Hematopoietic multipotent progenitor cell treated with erythropoietin and hydrocortisone succinate and interleukin-3 and kit ligand, for 15 days (in vitro differentiated cells): ENCODE measurements around the gene TBC1D2B.

Experiments used
- DNase-seq: peaks from one replicate; pipeline ENCODE4 v3.0.0-alpha.2; 2015; ENCODE audit warnings: low spot score

TBC1D2B gene

DNA sequence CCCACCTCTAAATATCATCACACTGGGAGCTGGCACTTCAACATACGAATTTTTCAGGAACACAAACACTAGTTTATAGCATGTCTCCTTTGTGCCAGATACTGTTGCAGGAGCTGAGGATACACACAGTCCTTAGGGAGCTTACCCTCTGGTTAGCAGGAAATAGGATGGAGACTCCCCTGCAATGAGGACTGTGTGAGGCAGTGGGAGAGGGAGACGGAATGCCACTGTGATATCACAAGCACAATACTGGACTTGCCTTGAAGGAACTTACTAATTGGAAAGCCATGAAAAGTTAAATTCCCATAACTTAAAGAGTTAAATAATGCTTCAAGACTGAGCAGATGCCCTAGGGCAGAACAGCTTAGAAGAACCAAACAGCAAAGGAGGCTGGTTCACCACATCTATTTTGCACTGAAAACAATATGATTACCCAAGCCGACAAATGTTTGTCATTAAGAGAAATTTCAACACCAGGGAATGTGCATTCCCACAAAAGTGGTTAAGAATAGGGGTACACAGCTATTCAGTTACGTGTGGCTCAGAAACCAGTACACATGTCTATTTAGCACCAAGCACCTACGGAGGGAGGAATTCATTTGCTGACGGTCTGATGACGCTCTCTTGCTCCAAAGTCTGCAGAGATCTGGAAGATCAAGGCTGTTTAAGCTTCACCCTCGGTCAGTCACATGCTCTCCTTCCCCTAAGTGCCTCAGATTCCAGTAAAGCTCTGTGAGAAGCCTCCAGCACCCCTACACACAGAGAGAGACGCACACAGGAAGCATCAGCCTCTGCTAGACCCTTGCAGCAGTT, 5.2 kb downstream of the TBC1D2B start:
- DNase-seq, result no peak

GRCh38 chr15:78071383-78071782, 6.1 kb downstream of the TBC1D2B start:
- no peak for DNase-seq

DNA sequence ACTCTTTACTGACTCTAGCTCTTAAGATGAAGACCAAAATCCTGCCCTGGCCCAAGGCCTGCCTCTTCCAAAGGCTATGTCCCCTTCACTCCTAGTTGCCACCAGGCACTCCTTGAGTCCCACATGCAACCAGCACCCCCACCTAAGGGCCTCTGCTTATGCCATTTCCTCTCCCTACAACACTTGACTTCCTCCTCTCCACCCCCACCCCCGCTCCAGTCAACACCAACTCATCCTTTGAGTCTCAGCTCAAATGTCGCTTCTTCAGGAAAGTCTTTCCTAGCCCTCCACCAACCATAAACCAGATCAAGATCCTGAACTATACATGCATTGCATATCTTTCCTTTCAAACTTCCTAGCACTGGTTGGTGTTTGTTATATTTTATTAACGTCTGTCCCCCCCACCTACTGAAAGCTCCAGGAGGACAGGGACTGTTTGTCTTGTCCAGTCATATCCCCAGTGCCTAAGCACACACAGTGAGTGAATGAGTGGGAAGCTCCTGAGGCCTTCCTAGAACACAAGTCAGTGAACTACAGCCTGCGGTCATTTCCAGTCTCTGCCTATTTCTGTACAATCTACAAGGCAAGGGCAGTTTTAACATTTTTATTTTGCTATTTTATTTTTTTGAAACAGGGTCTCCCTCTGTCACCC, 7.3 kb downstream of the TBC1D2B start:
- no peak for DNase-seq

DNA sequence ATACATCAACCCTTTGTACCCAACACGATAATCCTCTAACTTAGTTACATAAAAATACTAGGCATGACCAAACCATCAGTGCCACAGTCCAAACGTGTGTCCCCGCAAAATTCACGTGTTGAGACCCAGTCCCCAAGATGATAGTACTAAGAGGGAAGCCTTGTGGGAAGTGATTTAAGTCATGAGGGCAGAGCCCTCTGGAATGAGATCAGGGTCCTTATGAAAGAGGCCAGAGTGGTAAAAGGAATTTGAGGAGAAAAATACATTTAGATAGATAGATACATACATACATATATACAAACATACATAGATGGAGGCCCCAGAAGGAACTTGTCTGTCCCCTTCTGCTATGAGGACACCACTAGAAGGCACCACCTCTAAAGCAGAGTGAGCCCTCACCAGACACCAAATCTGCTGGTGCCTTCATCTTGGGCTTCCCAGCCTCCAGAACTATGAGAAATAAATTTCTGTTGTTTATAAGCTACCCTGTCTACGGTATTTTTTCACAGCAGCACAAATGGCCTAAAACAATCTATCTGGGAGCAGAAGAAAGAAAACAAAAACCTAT, 8.0 kb downstream of the TBC1D2B start:
- DNase-seq, result no peak

- no peak for DNase-seq
Observed at GRCh38 chr15:78069052-78069414, 8.5 kb downstream of the TBC1D2B start.

- DNase-seq, result no peak
Observed at GRCh38 chr15:78067328-78068228, 9.9 kb downstream of the TBC1D2B start.

DNA sequence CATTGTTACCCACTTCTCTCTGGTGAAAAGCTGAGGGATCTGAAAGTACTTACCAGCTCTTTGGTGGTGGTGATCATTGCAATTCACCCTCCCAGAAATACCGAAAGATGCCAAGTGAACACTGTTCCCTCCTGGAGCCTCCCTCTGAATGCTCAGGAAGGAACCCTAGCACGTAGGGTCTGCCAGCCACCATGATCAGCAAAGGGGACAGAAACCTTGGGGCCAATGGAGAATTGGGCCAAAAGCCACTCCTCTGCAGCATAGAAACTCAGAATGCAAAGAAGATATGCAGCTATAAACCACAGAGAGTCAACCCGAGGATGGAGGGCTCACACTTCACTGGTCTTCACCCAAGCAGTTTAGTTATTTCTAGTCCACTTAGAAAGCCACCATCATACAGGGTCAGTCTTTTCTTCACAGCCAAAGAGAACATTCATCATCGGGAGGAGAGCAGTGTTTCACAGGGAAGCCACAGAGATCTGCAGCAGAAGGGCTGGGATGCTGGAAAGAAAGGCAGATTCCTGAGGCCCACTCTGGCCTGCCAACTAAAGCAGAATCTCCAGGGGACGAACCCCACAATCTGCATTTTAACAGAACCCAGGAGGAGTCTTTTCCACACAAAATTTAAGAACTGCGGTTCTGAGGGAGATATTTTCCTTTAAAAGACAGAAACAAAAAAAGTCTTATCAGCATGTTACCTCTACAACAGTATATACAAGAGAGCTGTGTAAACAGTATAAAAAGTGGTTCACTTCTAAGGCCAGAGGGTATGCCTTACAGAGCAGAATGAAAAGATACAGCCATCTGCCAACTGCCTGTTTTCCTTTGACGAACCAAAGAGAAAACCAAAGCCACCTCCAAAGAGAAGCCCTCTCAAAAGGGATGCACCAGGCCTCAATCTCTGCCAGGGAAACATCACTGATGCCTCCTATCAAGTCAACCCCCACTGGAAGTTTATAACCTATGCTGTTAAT, 11.3 kb downstream of the TBC1D2B start:
- DNase-seq, result no peak

GRCh38 chr15:78065284-78065872, 12.1 kb downstream of the TBC1D2B start:
- no peak for DNase-seq

- no peak for DNase-seq
Observed at GRCh38 chr15:78064544-78064943, 13.0 kb downstream of the TBC1D2B start.

DNA sequence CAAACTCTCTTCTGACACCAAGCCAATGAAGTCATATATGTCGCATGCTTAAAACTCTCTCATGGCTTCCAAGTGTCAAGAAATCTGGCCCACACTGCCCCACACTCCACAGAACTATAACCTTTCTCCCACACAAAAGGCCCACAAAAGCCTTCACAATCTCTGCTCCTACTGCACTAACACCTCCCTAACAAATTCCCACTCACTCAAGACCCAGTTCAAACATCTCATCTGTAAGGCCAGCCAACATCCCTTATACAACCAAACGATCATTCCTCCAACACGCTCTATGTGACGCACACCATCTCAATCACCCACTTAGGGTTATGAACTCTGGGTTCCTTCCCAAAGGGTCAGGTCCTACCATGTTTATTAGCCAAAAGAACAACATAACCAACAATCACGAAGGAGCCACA, 13.5 kb downstream of the TBC1D2B start:
- no peak for DNase-seq

DNA sequence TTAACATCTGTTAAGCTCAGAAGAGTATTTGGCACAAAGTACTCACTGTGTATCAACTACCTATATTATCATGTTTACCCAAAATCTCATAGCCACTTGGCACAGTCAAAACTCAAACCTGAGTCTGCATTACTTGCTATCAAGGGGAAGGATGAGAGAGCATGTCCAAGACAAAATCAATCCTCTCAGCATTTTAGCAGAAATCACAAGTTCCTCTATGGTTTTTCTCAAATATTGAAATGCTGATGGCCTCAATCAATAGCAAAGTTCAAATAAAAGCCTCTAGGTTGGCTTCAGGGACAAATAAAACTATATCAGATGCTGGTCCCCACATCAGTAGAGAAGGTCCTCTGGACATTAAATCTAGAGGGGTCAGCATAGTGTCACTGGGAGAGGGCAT, 14.3 kb downstream of the TBC1D2B start:
- no peak for DNase-seq

DNA sequence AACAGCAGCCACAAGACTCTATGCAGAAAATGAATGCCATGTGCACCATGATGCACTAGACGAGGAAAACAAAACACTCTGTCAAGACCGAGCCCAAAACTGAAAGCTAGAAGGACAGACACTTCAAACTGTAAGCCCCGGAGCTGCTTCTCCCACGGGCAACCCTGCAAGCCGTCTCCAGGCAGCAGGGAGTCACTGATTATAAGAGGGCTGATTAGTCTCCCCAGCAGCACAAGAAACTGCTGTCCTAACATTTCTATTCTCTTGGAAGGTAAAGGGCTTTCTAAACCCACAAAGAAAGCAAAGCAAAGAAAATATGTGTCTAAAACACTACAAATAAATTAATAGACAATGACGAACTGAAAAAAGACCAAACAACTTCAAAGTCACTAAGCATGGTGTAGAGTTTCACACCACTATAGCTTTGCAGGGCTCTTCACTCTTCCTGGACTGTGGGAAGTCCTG, 15.5 kb downstream of the TBC1D2B start:
- peak; percentile 25 for DNase-seq

DNA sequence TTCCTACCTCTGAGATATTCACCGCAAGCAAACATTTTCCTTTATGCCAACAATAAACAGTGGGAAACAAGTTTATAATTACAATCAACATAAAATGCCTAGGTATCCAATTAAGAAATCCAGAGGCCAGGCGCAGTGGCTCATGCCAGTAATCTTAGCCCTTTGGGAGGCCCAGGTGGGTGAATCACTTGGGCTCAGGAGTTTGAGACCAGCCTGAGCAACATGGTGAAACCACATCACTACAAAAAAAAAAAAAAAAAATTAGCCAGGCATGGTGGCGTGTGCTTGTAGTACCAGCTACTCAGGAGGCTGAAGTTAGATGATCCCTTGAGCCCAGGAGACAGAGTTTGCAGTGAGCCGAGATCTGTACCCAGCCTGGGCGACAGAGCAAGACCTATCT, 17.3 kb downstream of the TBC1D2B start:
- no peak for DNase-seq

DNA sequence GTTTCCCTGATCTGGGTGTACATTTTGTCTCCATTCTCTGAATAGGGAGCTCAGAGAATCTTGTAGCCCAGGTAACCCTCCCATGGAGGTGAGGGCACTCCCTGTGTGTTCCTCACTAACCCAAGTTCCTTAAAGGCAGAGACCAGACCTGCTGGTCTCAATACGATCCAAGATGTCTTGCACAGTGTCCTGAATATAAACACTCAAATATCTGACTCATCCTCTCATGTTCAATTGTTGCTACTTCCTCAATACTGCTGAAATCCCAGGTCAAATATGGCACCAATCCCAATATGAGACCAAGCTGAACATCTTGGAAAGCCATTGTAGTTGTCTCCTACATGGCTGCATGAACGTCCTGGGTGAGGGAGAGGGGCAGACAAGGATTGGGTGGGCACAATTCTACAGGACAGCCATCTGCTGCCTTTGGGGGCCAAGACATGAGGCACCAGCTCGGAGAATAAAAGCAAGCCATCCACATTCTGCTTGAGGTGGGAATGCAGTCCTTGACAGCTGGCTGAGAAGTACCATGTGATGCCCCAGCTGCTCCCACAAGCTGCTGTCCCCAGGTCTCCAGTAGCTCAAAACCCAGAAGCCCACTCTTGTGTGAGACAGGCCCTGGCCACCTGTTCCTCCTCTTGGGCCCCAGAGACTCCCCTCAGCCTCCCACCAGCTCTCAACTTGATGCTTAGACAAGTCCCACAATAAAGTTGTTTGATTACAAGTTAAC, 18.2 kb downstream of the TBC1D2B start:
- DNase-seq, result no peak

GRCh38 chr15:78058401-78058935, 19.0 kb downstream of the TBC1D2B start:
- DNase-seq, result no peak

- DNase-seq, result no peak
Observed at GRCh38 chr15:78057803-78058202, 19.7 kb downstream of the TBC1D2B start.

GRCh38 chr15:78056714-78057269, 20.7 kb downstream of the TBC1D2B start:
- no peak for DNase-seq

DNA sequence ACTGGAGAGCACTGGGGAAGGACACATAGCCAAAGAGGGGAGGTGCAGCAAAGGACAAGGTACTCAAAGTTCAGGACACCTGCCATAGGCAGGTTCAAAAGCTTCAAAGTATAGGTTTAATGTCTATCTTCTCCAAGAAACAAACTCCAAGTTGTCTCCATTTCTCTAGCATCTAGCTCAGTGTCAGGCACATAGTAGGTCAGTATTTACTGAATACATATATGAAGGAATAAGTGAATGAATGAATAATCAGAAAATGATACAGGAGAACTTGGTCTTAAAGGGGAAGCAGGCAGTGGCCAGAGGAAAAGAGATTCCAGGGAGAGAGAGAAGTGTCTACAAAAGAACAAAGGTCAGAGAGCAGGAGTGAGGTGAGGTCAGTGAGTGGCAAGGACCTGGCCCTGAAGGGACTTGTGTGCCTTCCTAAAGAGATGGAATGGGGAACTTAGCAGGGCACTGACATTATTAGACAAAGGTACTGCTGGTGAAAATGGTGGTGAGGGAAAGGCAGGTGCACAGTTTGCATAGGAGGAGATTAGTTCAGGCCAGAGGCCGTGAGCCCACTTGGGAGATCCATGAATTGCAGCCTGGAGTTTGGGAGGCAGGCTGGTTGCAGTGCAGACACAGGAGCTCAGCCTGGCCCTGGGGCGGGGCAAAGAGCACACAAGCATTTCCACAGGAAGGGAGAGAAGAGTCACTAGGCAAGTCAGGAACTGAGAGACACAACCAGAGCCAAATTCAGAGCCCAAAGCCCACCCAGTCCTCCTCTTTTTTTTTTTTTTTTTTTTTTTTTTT, 21.4 kb downstream of the TBC1D2B start:
- no peak for DNase-seq
